WTC11 (cell line): ENCODE results near the gene PPP2R5E. TPM values are rescaled to one million over a fixed set of nuclear protein-coding genes. Genes with fewer than 3 reads are reported as not detected.

Experiments used
- ATAC-seq: fragments of 200-7000 bp; cut with Tn5 transposase; 2 replicates; pipeline ENCODE4 v1.10.0; 2021; ENCODE audit warnings: mild to moderate bottlenecking, moderate library complexity
- Bru-seq: library from RNA; stranded (reverse); fragments of 400-500 nt; gene quantifications from one replicate; lab custom pipeline; 2021; lab: Mats Ljungman, UMichigan
- CTCF ChIA-PET: fragments of 300-600 bp; sonication (Branson Sonifier 250); formaldehyde crosslinking; loops from one replicate; lab custom pipeline; 2021; ENCODE audit warnings: antibody characterized with exemption; lab: Charles Lee
- POLR2A ChIA-PET: fragments of 350-600 bp; sonication (Branson Sonifier 250); formaldehyde crosslinking; loops from one replicate; lab custom pipeline; 2021; ENCODE audit warnings: antibody characterized with exemption; lab: Charles Lee
- DNase-seq: peaks from one replicate; pipeline ENCODE4 v3.0.0; 2021; ENCODE audit warnings: low spot score
- H3K27ac Mint-ChIP-seq: 2 replicates; pipeline ENCODE4 v1.8.0; 2021; ENCODE audit warnings: mixed read lengths
- H3K27me3 Mint-ChIP-seq: 2 replicates; pipeline ENCODE4 v1.8.0; 2021; ENCODE audit warnings: low read depth, mild to moderate bottlenecking, moderate library complexity, mixed read lengths
- H3K36me3 Mint-ChIP-seq: 2 replicates; pipeline ENCODE4 v1.8.0; 2021; ENCODE audit warnings: mixed read lengths
- H3K4me1 Mint-ChIP-seq: 2 replicates; pipeline ENCODE4 v1.8.0; 2022; ENCODE audit warnings: mixed read lengths
- H3K4me3 Mint-ChIP-seq: 2 replicates; pipeline ENCODE4 v1.8.0; 2021; ENCODE audit warnings: mild to moderate bottlenecking, moderate library complexity, mixed read lengths
- H3K9me3 Mint-ChIP-seq: 2 replicates; pipeline ENCODE4 v1.8.0; 2021; ENCODE audit warnings: mixed read lengths
- AFF4 ChIP-seq: sonication (generic); formaldehyde crosslinking; IDR thresholded peaks from 2 replicates; pipeline ENCODE4 v1.8.1; 2023; ENCODE audit warnings: mild to moderate bottlenecking, missing genetic modification reagents, borderline replicate concordance
- EMX1 ChIP-seq: fragments of 250-450 bp; sonication (Bioruptor Pico); IDR thresholded peaks from 2 replicates; pipeline ENCODE4 v1.8.0; 2021; ENCODE audit warnings: mild to moderate bottlenecking
- GRHL2 ChIP-seq: fragments of 250-450 bp; sonication (Bioruptor Pico); IDR thresholded peaks from 2 replicates; pipeline ENCODE4 v1.8.0; 2022; ENCODE audit warnings: mild to moderate bottlenecking, moderate library complexity; ENCODE audit not compliant: insufficient replicate concordance, severe bottlenecking
- IRF1 ChIP-seq: sonication (generic); formaldehyde crosslinking; IDR thresholded peaks from 2 replicates; pipeline ENCODE4 v1.8.0; 2023; ENCODE audit warnings: missing genetic modification reagents
- KAT7 ChIP-seq: sonication (generic); formaldehyde crosslinking; IDR thresholded peaks from 2 replicates; pipeline ENCODE4 v1.8.1; 2023; ENCODE audit warnings: missing genetic modification reagents, mild to moderate bottlenecking, borderline replicate concordance
- NFATC4 ChIP-seq: fragments of 250-450 bp; sonication (Bioruptor Pico); IDR thresholded peaks from 2 replicates; pipeline ENCODE4 v1.9.0; 2021; ENCODE audit warnings: mild to moderate bottlenecking
- SP1 ChIP-seq: sonication (generic); formaldehyde crosslinking; conservative IDR thresholded peaks from 2 replicates; pipeline ENCODE4 v1.8.1; 2022; ENCODE audit warnings: missing genetic modification reagents
- TCF7 ChIP-seq: sonication (generic); formaldehyde crosslinking; IDR thresholded peaks from 2 replicates; pipeline ENCODE4 v1.8.0; 2022; ENCODE audit warnings: mild to moderate bottlenecking, low read depth, missing genetic modification reagents, moderate library complexity
- TEAD1 ChIP-seq: sonication (generic); formaldehyde crosslinking; IDR thresholded peaks from 2 replicates; pipeline ENCODE4 v1.8.0; 2022; ENCODE audit warnings: mild to moderate bottlenecking, missing genetic modification reagents
- ZNF425 ChIP-seq: fragments of 250-450 bp; sonication (Bioruptor Pico); conservative IDR thresholded peaks from 2 replicates; pipeline ENCODE4 v1.9.0; 2021; ENCODE audit warnings: mild to moderate bottlenecking
- ZNF512 ChIP-seq: sonication (generic); formaldehyde crosslinking; IDR thresholded peaks from 2 replicates; pipeline ENCODE4 v1.8.1; 2022; ENCODE audit warnings: missing genetic modification reagents, borderline replicate concordance
- long read RNA-seq, 3 experiments: library from RNA in 1 of 3; library from capped mRNA in 1 of 3; library from polyadenylated mRNA in 1 of 3; unstranded in 2 of 3; stranded (forward) in 1 of 3; transcript quantifications; one replicate each; pipeline ENCODE4 v2.0.0, GENCODE V29; 2021
- total RNA-seq: library from RNA; stranded (reverse); gene quantifications from 3 replicates; pipeline ENCODE4 v1.2.3, GENCODE V29; 2021
- TF ChIP-seq, protein P1 (sequence below): fragments of 250-450 bp; sonication (Bioruptor Pico); IDR thresholded peaks from 2 replicates; pipeline ENCODE4 v1.8.0; 2021; ENCODE audit warnings: mild to moderate bottlenecking
- TF ChIP-seq, protein P2 (sequence below): sonication (generic); formaldehyde crosslinking; IDR thresholded peaks from 2 replicates; pipeline ENCODE4 v1.8.0; 2023; ENCODE audit warnings: missing genetic modification reagents, mild to moderate bottlenecking, borderline replicate concordance
- TF ChIP-seq, protein P3 (sequence below): fragments of 250-450 bp; sonication (Bioruptor Pico); IDR thresholded peaks from 2 replicates; pipeline ENCODE4 v1.9.0; 2021; ENCODE audit warnings: moderate library complexity, mild to moderate bottlenecking, inconsistent platforms, borderline replicate concordance

The PPP2R5E gene
- total RNA-seq: 56.9 to 59.0 TPM (median 57.5 TPM) in 3 replicates
- Bru-seq, nascent RNA: percentile 81 among the genes with signal in this experiment
- long read RNA-seq, experiment 1, full-length matches to known transcripts: 168 of 269 reads
- long read RNA-seq, experiment 1, partial matches to known transcripts: 15 of 269 reads
- long read RNA-seq, experiment 1, other reads (novel, unspliced or antisense): 86 of 269 reads
- long read RNA-seq, experiment 2, full-length matches to known transcripts: 15 of 69 reads
- long read RNA-seq, experiment 2, partial matches to known transcripts: 13 of 69 reads
- long read RNA-seq, experiment 2, other reads (novel, unspliced or antisense): 41 of 69 reads
- long read RNA-seq, experiment 3, partial matches to known transcripts: 0 of 4 reads
- long read RNA-seq, experiment 3, other reads (novel, unspliced or antisense): 4 of 4 reads

DNA sequence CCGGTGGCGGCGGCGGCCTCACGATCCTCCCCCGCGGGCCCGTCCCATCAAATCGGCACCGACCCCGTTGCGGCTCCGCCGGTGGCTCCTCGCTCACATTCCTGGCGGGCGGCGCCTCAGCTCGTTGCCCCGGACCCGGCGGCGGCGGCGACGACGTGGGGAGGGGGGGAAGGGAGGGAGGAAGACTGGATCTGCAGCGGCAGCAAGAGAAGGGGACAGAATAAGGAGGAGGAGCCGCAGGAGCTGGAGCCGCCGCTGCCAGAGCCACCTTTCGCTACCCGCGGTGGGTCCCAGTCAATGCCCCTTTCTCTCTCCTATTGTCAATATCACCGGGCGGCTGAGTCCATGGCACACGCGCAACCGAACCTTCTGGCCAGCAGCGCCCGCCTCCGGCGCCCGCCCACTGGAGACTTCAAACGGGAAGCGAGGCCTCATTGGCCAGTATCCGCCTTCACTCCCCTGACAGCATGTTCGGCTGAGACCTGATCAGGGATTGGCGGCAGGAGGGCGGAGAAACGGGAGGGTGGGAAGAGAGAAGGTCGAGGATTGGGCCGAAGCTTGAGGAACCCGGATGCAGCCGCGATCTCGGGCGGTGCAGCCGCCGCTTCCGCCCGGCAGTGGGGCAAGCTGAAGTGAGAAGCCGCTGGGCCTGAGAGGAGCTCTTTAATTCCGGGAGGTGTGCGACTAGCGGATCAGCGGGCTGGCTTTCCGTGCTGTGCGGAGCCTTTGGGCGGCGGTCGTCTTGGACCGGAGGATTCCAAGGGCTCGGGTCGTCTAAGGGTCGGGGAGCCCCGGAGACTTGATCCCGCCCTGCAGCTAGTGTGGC is at the start of gene PPP2R5E:
Gene PPP2R5E (minus strand): TSS at position 378 of the 826 bp plus-strand sequence. CDS start 3,692 bp downstream, outside the sequence.
- peak within 1 kb of the TSS; percentile 98 for H3K4me3 Mint-ChIP-seq
- POLR2A ChIA-PET: interaction anchor here (0.7 to 2.8 kb wide), 11 partner anchors 10 to 608 kb away, joined by 3 to 13 read pairs (median 4); partner anchors contain the start of gene WDR89
- CTCF ChIA-PET: interaction anchor here (0.6 to 2.4 kb wide), 10 partner anchors 45 to 761 kb away, joined by 3 to 13 read pairs (median 3); partner anchors contain the start of gene WDR89
- H3K27me3 Mint-ChIP-seq: no peaks in the 10 kb centered on the region
- H3K27ac Mint-ChIP-seq: peak within 1 kb of the TSS; percentile 96
- H3K36me3 Mint-ChIP-seq: peaks cover 12% of the 10 kb centered on the region
- H3K4me1 Mint-ChIP-seq: peaks cover 22% of the 10 kb centered on the region
- no peaks in the 10 kb centered on the region for H3K9me3 Mint-ChIP-seq
- peak; percentile 98 for DNase-seq
- ATAC-seq: peak; percentile 95
- TF ChIP-seq TCF7 (CRISPR knock-in tag): peak; percentile 50; the same call in 1 of the 2 replicates
- no peak for TF ChIP-seq GRHL2
- no peak for TF ChIP-seq EMX1 (CRISPR knock-in tag)
- TF ChIP-seq ZNF512: 0 out of 2 replicates have a peak, but pooled peaks have one; percentile 40
- TF ChIP-seq ZNF425: no peak
- TF ChIP-seq NFATC4: no peak
- TF ChIP-seq, protein P1, sequence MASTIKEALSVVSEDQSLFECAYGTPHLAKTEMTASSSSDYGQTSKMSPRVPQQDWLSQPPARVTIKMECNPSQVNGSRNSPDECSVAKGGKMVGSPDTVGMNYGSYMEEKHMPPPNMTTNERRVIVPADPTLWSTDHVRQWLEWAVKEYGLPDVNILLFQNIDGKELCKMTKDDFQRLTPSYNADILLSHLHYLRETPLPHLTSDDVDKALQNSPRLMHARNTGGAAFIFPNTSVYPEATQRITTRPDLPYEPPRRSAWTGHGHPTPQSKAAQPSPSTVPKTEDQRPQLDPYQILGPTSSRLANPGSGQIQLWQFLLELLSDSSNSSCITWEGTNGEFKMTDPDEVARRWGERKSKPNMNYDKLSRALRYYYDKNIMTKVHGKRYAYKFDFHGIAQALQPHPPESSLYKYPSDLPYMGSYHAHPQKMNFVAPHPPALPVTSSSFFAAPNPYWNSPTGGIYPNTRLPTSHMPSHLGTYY (CRISPR knock-in tag): no peak
- TF ChIP-seq IRF1: no peak
- peak; percentile 90 for TF ChIP-seq SP1
- TF ChIP-seq, protein P2, sequence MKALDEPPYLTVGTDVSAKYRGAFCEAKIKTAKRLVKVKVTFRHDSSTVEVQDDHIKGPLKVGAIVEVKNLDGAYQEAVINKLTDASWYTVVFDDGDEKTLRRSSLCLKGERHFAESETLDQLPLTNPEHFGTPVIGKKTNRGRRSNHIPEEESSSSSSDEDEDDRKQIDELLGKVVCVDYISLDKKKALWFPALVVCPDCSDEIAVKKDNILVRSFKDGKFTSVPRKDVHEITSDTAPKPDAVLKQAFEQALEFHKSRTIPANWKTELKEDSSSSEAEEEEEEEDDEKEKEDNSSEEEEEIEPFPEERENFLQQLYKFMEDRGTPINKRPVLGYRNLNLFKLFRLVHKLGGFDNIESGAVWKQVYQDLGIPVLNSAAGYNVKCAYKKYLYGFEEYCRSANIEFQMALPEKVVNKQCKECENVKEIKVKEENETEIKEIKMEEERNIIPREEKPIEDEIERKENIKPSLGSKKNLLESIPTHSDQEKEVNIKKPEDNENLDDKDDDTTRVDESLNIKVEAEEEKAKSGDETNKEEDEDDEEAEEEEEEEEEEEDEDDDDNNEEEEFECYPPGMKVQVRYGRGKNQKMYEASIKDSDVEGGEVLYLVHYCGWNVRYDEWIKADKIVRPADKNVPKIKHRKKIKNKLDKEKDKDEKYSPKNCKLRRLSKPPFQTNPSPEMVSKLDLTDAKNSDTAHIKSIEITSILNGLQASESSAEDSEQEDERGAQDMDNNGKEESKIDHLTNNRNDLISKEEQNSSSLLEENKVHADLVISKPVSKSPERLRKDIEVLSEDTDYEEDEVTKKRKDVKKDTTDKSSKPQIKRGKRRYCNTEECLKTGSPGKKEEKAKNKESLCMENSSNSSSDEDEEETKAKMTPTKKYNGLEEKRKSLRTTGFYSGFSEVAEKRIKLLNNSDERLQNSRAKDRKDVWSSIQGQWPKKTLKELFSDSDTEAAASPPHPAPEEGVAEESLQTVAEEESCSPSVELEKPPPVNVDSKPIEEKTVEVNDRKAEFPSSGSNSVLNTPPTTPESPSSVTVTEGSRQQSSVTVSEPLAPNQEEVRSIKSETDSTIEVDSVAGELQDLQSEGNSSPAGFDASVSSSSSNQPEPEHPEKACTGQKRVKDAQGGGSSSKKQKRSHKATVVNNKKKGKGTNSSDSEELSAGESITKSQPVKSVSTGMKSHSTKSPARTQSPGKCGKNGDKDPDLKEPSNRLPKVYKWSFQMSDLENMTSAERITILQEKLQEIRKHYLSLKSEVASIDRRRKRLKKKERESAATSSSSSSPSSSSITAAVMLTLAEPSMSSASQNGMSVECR (CRISPR knock-in tag): 0 out of 2 replicates have a peak, but pooled peaks have one; percentile 64
- no peak for TF ChIP-seq AFF4 (CRISPR knock-in tag)
- TF ChIP-seq TEAD1: peak; percentile 43; the same call in 1 of the 2 replicates
- TF ChIP-seq, protein P3, sequence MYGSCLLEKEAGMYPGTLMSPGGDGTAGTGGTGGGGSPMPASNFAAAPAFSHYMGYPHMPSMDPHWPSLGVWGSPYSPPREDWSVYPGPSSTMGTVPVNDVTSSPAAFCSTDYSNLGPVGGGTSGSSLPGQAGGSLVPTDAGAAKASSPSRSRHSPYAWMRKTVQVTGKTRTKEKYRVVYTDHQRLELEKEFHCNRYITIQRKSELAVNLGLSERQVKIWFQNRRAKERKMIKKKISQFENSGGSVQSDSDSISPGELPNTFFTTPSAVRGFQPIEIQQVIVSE (CRISPR knock-in tag): no peak
- no peak for TF ChIP-seq KAT7
